ENCODE data around the gene CLSTN3. TPM values are rescaled to one million over a fixed set of nuclear protein-coding genes. Genes with fewer than 3 reads are reported as not detected.
"Not testable (repeated sequence)": the region's sequence is repeated elsewhere in the genome, so short reads cannot be mapped to it uniquely, and the experiment has no call there.

The CLSTN3 gene
- total RNA-seq, 1 donor from 2014 or later = 50.8 TPM

DNA sequence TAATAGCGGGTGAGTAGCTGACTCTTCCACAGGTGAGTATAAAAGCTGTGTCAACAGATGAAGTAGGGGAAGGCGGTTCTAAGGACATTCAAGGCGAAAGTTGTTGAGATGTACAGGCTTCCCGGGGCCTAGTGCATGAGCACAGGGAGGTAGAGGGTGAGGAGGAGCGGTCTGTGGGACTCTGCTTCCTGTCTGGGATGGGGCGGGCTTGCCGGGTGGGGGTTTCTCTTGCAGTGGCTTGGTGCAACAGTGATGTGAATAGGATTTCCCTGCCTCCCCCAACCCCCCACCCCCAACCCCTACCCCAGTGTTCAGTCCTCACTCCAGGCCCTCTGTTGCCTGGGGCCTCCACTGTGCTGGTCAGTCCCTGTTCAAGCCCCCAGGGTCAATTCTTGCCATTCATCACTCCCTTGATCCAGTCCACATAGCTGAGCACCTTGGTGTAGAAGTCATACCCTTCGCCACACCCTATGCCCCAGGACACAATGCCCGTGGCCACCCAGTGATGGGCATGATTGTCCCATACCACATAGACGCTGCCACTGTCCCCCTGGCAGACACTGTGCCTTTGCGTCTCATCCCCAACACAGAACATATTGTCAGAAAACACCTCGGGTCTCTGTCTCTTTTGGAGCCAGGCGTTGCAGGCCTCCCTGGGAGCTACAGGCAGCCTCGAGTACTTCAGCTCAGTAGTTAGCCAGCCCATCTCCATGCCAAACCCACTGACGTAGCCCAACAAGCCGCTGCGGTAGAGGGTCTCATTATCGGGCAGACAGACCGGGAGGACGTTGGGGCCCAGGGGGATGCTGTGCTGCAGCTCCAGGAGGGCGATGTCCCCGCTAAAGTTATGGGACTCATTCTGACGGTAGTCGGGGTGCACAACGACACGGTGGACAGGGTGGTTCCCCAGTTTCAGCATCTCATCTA, 33.9 kb upstream of the CLSTN3 start:
- Mint-ChIP-seq H3K36me3 (ENCODE audit: low read depth) (peaks cover 11% of the 10 kb centered on the region), H3K4me1 (ENCODE audit: low read depth) (peaks cover 8% of the 10 kb centered on the region), H3K4me3 (no peak overlapping the region), H3K27me3 (ENCODE audit: insufficient read depth) (peaks cover 6% of the 10 kb centered on the region), H3K9me3 (no peaks in the 10 kb centered on the region), H3K27ac (no peak overlapping the region)
- DNase-seq (ENCODE audit: low spot score) = no peak
- intact Hi-C loops (cut with micrococcal nuclease) = no loop called here

DNA sequence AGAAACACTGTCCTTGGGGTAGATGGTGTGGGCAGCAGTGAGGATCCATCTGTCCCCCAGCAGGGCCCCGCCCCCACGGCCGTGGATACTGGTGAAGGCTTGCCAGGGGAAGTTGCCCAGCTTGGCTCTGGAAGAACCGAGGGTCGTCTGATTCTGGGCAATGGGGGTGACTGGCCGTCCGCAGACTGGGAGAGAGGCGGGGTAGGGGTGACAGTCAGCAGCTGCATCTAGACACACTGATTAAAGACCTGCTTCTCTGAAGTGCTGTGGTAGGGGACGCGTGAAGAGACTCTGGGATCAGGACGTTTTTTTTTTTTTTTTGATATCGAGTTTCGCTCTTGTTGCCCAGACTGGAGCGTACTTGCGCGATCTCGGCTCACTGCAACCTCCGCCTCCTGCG, 33.2 kb upstream of the CLSTN3 start:
- intact Hi-C loops (cut with micrococcal nuclease) = no loop called here

GRCh38 chr12:7099290-7099996, 30.7 kb upstream of the CLSTN3 start:
- H3K27ac Mint-ChIP-seq = no peak overlapping the region
- H3K27me3 Mint-ChIP-seq (ENCODE audit: insufficient read depth) = no peaks in the 10 kb centered on the region
- H3K9me3 Mint-ChIP-seq = no peaks in the 10 kb centered on the region
- H3K4me3 Mint-ChIP-seq = no peak overlapping the region
- intact Hi-C loops (cut with micrococcal nuclease) = no loop called here
- H3K36me3 Mint-ChIP-seq (ENCODE audit: low read depth) = peaks cover 22% of the 10 kb centered on the region
- no peak for DNase-seq (ENCODE audit: low spot score)
- H3K4me1 Mint-ChIP-seq (ENCODE audit: low read depth) = peaks cover 10% of the 10 kb centered on the region

More for the DNA sequence above, 33.2 kb upstream of the CLSTN3 start:
- Mint-ChIP-seq H3K4me3 (no peak overlapping the region), H3K9me3 (no peaks in the 10 kb centered on the region), H3K36me3 (ENCODE audit: low read depth) (peaks cover 11% of the 10 kb centered on the region), H3K27me3 (ENCODE audit: insufficient read depth) (peaks cover 6% of the 10 kb centered on the region), H3K27ac (no peak overlapping the region), H3K4me1 (ENCODE audit: low read depth) (peaks cover 8% of the 10 kb centered on the region)
- no peak for DNase-seq (ENCODE audit: low spot score)

GRCh38 chr12:7100239-7100638, 29.9 kb upstream of the CLSTN3 start:
- intact Hi-C loops (cut with micrococcal nuclease) = no loop called here
- no peak overlapping the region for H3K27ac Mint-ChIP-seq
- H3K27me3 Mint-ChIP-seq (ENCODE audit: insufficient read depth) = no peaks in the 10 kb centered on the region

GRCh38 chr12:7101047-7101693, 29.0 kb upstream of the CLSTN3 start:
- no peaks in the 10 kb centered on the region for H3K27me3 Mint-ChIP-seq (ENCODE audit: insufficient read depth)
- peaks cover 30% of the 10 kb centered on the region for H3K36me3 Mint-ChIP-seq (ENCODE audit: low read depth)
- H3K9me3 Mint-ChIP-seq = peaks cover 9% of the 10 kb centered on the region
- no peak for DNase-seq (ENCODE audit: low spot score)
- H3K4me1 Mint-ChIP-seq (ENCODE audit: low read depth) = peaks cover 17% of the 10 kb centered on the region
- no peak overlapping the region for H3K4me3 Mint-ChIP-seq
- intact Hi-C loops (cut with micrococcal nuclease) = no loop called here
- H3K27ac Mint-ChIP-seq = no peak overlapping the region

More at GRCh38 chr12:7100239-7100638, 29.9 kb upstream of the CLSTN3 start:
- DNase-seq (ENCODE audit: low spot score) = no peak
- Mint-ChIP-seq H3K4me1 (ENCODE audit: low read depth) (peaks cover 10% of the 10 kb centered on the region), H3K9me3 (no peaks in the 10 kb centered on the region), H3K4me3 (no peak overlapping the region), H3K36me3 (ENCODE audit: low read depth) (peaks cover 22% of the 10 kb centered on the region)

GRCh38 chr12:7101694-7102131, 28.5 kb upstream of the CLSTN3 start:
- peaks cover 14% of the 10 kb centered on the region for H3K9me3 Mint-ChIP-seq
- H3K27ac Mint-ChIP-seq = no peak overlapping the region
- H3K4me3 Mint-ChIP-seq = no peak overlapping the region
- H3K4me1 Mint-ChIP-seq (ENCODE audit: low read depth) = peaks cover 22% of the 10 kb centered on the region
- H3K27me3 Mint-ChIP-seq (ENCODE audit: insufficient read depth) = no peaks in the 10 kb centered on the region
- no peak for DNase-seq (ENCODE audit: low spot score)
- peaks cover 35% of the 10 kb centered on the region for H3K36me3 Mint-ChIP-seq (ENCODE audit: low read depth)
- intact Hi-C loops (cut with micrococcal nuclease) = no loop called here

DNA sequence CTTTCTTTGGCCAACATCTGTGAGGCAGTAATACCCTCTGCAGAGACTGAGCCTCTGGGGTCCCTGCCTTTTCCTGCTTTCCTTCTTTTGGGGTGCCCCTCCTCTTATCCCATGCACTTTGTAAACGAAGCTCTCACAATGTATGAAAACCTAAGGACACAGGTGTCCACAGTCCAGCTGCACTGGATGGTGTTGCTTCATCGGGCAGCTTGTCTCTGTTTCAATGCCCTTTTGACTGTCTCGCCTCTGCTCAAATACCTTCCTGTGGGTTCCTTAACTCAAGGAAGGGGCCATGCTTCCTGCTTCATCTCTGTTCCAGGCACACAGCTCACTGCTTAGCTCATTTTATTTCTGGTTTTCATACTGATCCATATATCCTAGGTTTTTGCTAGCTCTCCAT, 27.6 kb upstream of the CLSTN3 start:
- Mint-ChIP-seq H3K9me3 (peaks cover 15% of the 10 kb centered on the region), H3K27ac (peak overlapping the region; percentile 42), H3K4me1 (ENCODE audit: low read depth) (peaks cover 23% of the 10 kb centered on the region), H3K4me3 (no peak overlapping the region), H3K36me3 (ENCODE audit: low read depth) (peaks cover 36% of the 10 kb centered on the region), H3K27me3 (ENCODE audit: insufficient read depth) (no peaks in the 10 kb centered on the region)
- intact Hi-C loops (cut with micrococcal nuclease) = no loop called here
- no peak for DNase-seq (ENCODE audit: low spot score)

DNA sequence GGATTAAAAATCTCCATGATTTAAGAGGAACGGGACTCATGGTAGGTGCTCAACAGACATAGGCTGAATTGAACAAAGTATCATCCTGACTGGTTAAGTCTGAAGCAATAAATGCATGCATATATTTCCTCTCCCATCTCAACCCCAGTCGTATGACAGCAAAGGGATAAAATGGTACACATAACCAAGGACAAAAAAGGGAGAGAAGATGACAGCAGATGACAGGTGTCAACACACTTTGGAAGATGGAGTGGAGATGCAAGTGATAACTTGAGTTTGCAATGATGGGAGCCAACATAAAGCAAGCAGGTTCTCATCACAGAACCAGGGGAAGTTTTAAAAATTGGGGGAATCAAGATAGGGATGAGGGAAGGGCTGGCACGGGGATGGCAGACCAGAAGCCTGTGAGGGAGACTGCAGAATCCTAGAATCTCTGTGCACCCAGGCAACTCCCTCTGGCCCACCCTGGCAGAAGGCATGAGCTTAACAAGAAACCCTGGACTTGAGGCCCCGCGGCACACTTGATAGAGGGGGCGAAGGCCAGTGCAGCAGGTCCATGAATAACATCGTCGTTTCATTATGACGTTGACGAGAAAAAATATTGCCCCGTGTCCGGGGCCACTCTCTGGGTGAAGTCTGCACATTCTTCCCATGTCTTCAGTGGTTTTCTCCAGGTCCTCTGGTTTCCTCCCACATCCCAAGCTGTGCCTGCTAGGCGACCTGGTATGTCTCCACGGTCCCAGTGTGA, 26.2 kb upstream of the CLSTN3 start:
- peaks cover 30% of the 10 kb centered on the region for H3K4me1 Mint-ChIP-seq (ENCODE audit: low read depth)
- no peaks in the 10 kb centered on the region for H3K27me3 Mint-ChIP-seq (ENCODE audit: insufficient read depth)
- H3K36me3 Mint-ChIP-seq (ENCODE audit: low read depth) = peaks cover 32% of the 10 kb centered on the region
- no peak overlapping the region for H3K4me3 Mint-ChIP-seq
- no peak for DNase-seq (ENCODE audit: low spot score)
- intact Hi-C loops (cut with micrococcal nuclease) = no loop called here
- no peak overlapping the region for H3K27ac Mint-ChIP-seq
- peaks cover 15% of the 10 kb centered on the region for H3K9me3 Mint-ChIP-seq

DNA sequence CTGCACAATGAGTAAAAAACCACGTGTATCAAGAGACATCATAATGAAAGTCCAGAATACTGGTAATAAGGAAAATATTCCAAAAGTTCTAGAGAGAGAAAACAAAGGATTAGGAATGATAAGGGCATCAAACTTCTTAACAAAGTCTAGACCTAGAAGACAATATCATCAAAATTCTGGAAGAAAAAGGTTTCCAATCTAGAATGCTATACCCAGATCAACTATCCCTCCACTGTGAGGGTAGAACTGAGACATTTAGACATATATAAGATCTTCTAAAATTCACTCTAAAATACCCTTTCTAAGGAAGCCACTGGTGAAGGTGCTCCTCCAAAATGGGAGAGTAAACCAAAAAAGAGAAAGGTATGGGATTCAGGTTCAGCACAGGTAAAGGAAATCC, 24.1 kb upstream of the CLSTN3 start:
- DNase-seq (ENCODE audit: low spot score) = no peak
- no peaks in the 10 kb centered on the region for H3K27me3 Mint-ChIP-seq (ENCODE audit: insufficient read depth)
- peaks cover 50% of the 10 kb centered on the region for H3K4me1 Mint-ChIP-seq (ENCODE audit: low read depth)
- H3K9me3 Mint-ChIP-seq = peaks cover 15% of the 10 kb centered on the region
- intact Hi-C loops (cut with micrococcal nuclease) = loop anchor here (5.0 kb wide), 2 partner anchors 234 to 254 kb away; partner anchors contain the start of genes CDCA3, SPSB2 and USP5
- peak overlapping the region; percentile 38 for H3K4me3 Mint-ChIP-seq
- no peak overlapping the region for H3K27ac Mint-ChIP-seq
- peaks cover 27% of the 10 kb centered on the region for H3K36me3 Mint-ChIP-seq (ENCODE audit: low read depth)

- intact Hi-C loops (cut with micrococcal nuclease) = loop anchor here (5.0 kb wide), 2 partner anchors 235 to 255 kb away; partner anchors contain the start of genes CDCA3, SPSB2 and USP5
- peaks cover 15% of the 10 kb centered on the region for H3K9me3 Mint-ChIP-seq
- not testable (repeated sequence) for H3K27ac Mint-ChIP-seq; DNase-seq (ENCODE audit: low spot score); H3K27me3 Mint-ChIP-seq (ENCODE audit: insufficient read depth)
- peaks cover 28% of the 10 kb centered on the region for H3K36me3 Mint-ChIP-seq (ENCODE audit: low read depth)
- peaks cover 52% of the 10 kb centered on the region for H3K4me1 Mint-ChIP-seq (ENCODE audit: low read depth)
- H3K4me3 Mint-ChIP-seq = peak overlapping the region; percentile 27
Observed at GRCh38 chr12:7107181-7107580, 23.0 kb upstream of the CLSTN3 start.

GRCh38 chr12:7107636-7108002, 22.6 kb upstream of the CLSTN3 start:
- intact Hi-C loops (cut with micrococcal nuclease) = loop anchor here (1.0 to 5.0 kb wide), 6 partner anchors 15 to 255 kb away; partner anchors contain the start of genes C1R, CDCA3, EMG1 and PHB2
- Mint-ChIP-seq H3K27ac (peak overlapping the region; percentile 91), H3K4me1 (ENCODE audit: low read depth) (peaks cover 48% of the 10 kb centered on the region), H3K36me3 (ENCODE audit: low read depth) (peaks cover 24% of the 10 kb centered on the region), H3K27me3 (ENCODE audit: insufficient read depth) (no peaks in the 10 kb centered on the region), H3K9me3 (peaks cover 15% of the 10 kb centered on the region), H3K4me3 (peak overlapping the region; percentile 94)
- no peak for DNase-seq (ENCODE audit: low spot score)

Data from activated T-helper 1 cell treated with anti-CD3 and anti-CD28 coated beads, Interleukin-12 subunit alpha, Interleukin-12 subunit beta, Interleukin-2, Interleukin-4 antibody, amounts not matched to agents 30 ng/mL and 10 ng/mL and 1 ng/mL, durations not matched to agents 14 hours and 24 hours and 36 hours (primary cell).